A549 (cell line): ENCODE measurements around the gene TSSC4.

Source experiments
- CTCF ChIP-seq: fragments of >200 bp; sonication (Bioruptor Twin); formaldehyde crosslinking; IDR thresholded peaks from 3 replicates; pipeline ENCODE4 v1.5.1; 2016
- HES2 ChIP-seq: fragments of >200 bp; sonication (Bioruptor Twin); formaldehyde crosslinking; IDR thresholded peaks from 2 replicates; pipeline ENCODE4 v1.6.1; 2016
- JUNB ChIP-seq: fragments of >200 bp; sonication (Bioruptor Twin); formaldehyde crosslinking; IDR thresholded peaks from 2 replicates; pipeline ENCODE4 v1.6.1; 2016
- MAFK ChIP-seq: fragments of 450-650 bp; IDR thresholded peaks from 2 replicates; pipeline ENCODE4 v1.6.1; 2014; ENCODE audit not compliant: partially characterized antibody
- MAX ChIP-seq: IDR thresholded peaks from 2 replicates; pipeline ENCODE4 v1.6.1; 2012
- PBX3 ChIP-seq: IDR thresholded peaks from 2 replicates; pipeline ENCODE4 v1.6.1; 2012
- POLR2A ChIP-seq: IDR thresholded peaks from 2 replicates; pipeline ENCODE4 v1.6.1; 2012; ENCODE audit warnings: mild to moderate bottlenecking, low read length
- RAD21 ChIP-seq, 2 experiments: fragments of >200 bp in 1 of 2; sonication (Bioruptor Twin) in 1 of 2; formaldehyde crosslinking in 1 of 2; IDR thresholded peaks in 1 of 2; conservative IDR thresholded peaks in 1 of 2; 2 replicates in 1 of 2; 3 replicates in 1 of 2; pipeline ENCODE4 v1.6.1; 2012 to 2018; ENCODE audit warnings: inconsistent platforms in 1 of 2
- SREBF2 ChIP-seq: fragments of 450-650 bp; IDR thresholded peaks from 2 replicates; pipeline ENCODE4 v1.6.1; 2014; ENCODE audit warnings: mild to moderate bottlenecking, moderate library complexity

- TF ChIP-seq PBX3: no peak
- no peak for TF ChIP-seq CTCF
- no peak for TF ChIP-seq MAX
- TF ChIP-seq RAD21 (conservative IDR thresholded peaks at IDR 0.05 in 1 of 2, IDR thresholded peaks at IDR 0.05 in 1 of 2): no peak
- no peak for TF ChIP-seq POLR2A
- TF ChIP-seq MAFK: no peak
- TF ChIP-seq HES2: no peak
- no peak for TF ChIP-seq SREBF2
- TF ChIP-seq JUNB: no peak
Observed at GRCh38 chr11:2394818-2395105, 5.8 kb upstream of the TSSC4 start.
